Neural cell (in vitro differentiated cells): ENCODE measurements around the gene ATP8B1. TPM values are rescaled to one million over a fixed set of nuclear protein-coding genes. Genes with fewer than 3 reads are reported as not detected.

Experiments
- H2AFZ ChIP-seq: fragments of 200-600, 300-800 bp; sonication (generic), shearing (Covaris generic); 2 replicates; pipeline ENCODE4 v1.6.0; 2014; ENCODE audit warnings: low read depth, mild to moderate bottlenecking, antibody characterized with exemption, low read length, moderate library complexity
- H3F3A ChIP-seq: fragments of 200-600 bp; shearing (Covaris generic); 2 replicates; pipeline ENCODE4 v1.6.1; 2016; ENCODE audit warnings: mild to moderate bottlenecking, moderate library complexity, mixed read lengths, antibody characterized with exemption, low read length; ENCODE audit not compliant: insufficient read depth, poor library complexity, severe bottlenecking
- H3K27ac ChIP-seq: fragments of 200-600, 300-800 bp; sonication (generic), shearing (Covaris generic); 2 replicates; pipeline ENCODE4 v1.5.1; 2014; ENCODE audit warnings: mild to moderate bottlenecking, low read length, moderate library complexity
- H3K27me3 ChIP-seq: fragments of 300-800, 200-600 bp; sonication (generic), shearing (Covaris generic); 2 replicates; pipeline ENCODE4 v1.6.0; 2014; ENCODE audit warnings: mild to moderate bottlenecking, low read depth, low read length, moderate library complexity; ENCODE audit not compliant: insufficient read depth
- H3K36me3 ChIP-seq: fragments of 300-800, 200-600 bp; sonication (generic), shearing (Covaris generic); 2 replicates; pipeline ENCODE4 v1.5.1; 2014; ENCODE audit warnings: mild to moderate bottlenecking, antibody characterized with exemption, low read length, moderate library complexity; ENCODE audit not compliant: insufficient read depth
- H3K4me2 ChIP-seq: fragments of 300-800, 200-600 bp; sonication (generic), shearing (Covaris generic); 2 replicates; pipeline ENCODE4 v1.6.0; 2014; ENCODE audit warnings: mild to moderate bottlenecking, low read length
- H3K4me3 ChIP-seq: fragments of 300-800, 200-600 bp; sonication (generic), shearing (Covaris generic); 2 replicates; pipeline ENCODE4 v1.5.1; 2014; ENCODE audit warnings: mild to moderate bottlenecking, low read length, moderate library complexity
- H3K79me2 ChIP-seq: fragments of 200-600 bp; shearing (Covaris generic); replicated peaks from 2 replicates; pipeline ENCODE4 v1.6.0; 2014; ENCODE audit warnings: mild to moderate bottlenecking, low read length, moderate library complexity; ENCODE audit not compliant: insufficient read depth
- H3K9ac ChIP-seq: fragments of 300-800, 200-600 bp; sonication (generic), shearing (Covaris generic); 2 replicates; pipeline ENCODE4 v1.6.1; 2016; ENCODE audit warnings: mild to moderate bottlenecking, low read length, mixed read lengths
- H3K9me2 ChIP-seq: fragments of 200-600 bp; shearing (Covaris generic); 2 replicates; pipeline ENCODE4 v1.6.1; 2016; ENCODE audit warnings: mild to moderate bottlenecking, low read length, mixed read lengths; ENCODE audit not compliant: insufficient read depth
- H3K9me3 ChIP-seq: fragments of 200-600, 300-800 bp; sonication (generic), shearing (Covaris generic); 2 replicates; pipeline ENCODE4 v1.6.1; 2016; ENCODE audit warnings: mild to moderate bottlenecking, mixed run types, low read length, moderate library complexity, mixed read lengths
- H4K20me1 ChIP-seq: fragments of 200-600 bp; shearing (Covaris generic); 2 replicates; pipeline ENCODE4 v1.6.1; 2016; ENCODE audit warnings: mild to moderate bottlenecking, mixed run types; ENCODE audit not compliant: insufficient read depth
- CTCF ChIP-seq: fragments of 450-650 bp; IDR thresholded peaks from 2 replicates; pipeline ENCODE4 v1.5.1; 2014; ENCODE audit warnings: antibody characterized with exemption, mild to moderate bottlenecking, moderate library complexity; ENCODE audit not compliant: poor library complexity, severe bottlenecking
- EP300 ChIP-seq: fragments of 450-650 bp; conservative IDR thresholded peaks from 2 replicates; pipeline ENCODE4 v1.6.1; 2014; ENCODE audit warnings: antibody characterized with exemption, mild to moderate bottlenecking, moderate library complexity; ENCODE audit not compliant: poor library complexity, severe bottlenecking
- EZH2 ChIP-seq: fragments of 200-600, 300-800 bp; shearing (Covaris generic), sonication (generic); IDR thresholded peaks from 2 replicates; pipeline ENCODE4 v1.6.1; 2014; ENCODE audit warnings: antibody characterized with exemption, low read length, borderline replicate concordance, mild to moderate bottlenecking; ENCODE audit not compliant: insufficient read depth, poor library complexity, severe bottlenecking
- MXI1 ChIP-seq: fragments of 450-650 bp; conservative IDR thresholded peaks from 2 replicates; pipeline ENCODE4 v1.6.1; 2014; ENCODE audit warnings: antibody characterized with exemption, mild to moderate bottlenecking; ENCODE audit not compliant: poor library complexity, severe bottlenecking
- POLR2AphosphoS5 ChIP-seq: IDR thresholded peaks from 2 replicates; pipeline ENCODE4 v1.6.1; 2012
- RAD21 ChIP-seq: fragments of 450-650 bp; conservative IDR thresholded peaks from 2 replicates; pipeline ENCODE4 v1.6.1; 2014; ENCODE audit warnings: antibody characterized with exemption, mild to moderate bottlenecking, moderate library complexity
- REST ChIP-seq: IDR thresholded peaks from 2 replicates; pipeline ENCODE4 v1.6.1; 2012; ENCODE audit warnings: borderline replicate concordance
- SMC3 ChIP-seq: fragments of 450-650 bp; conservative IDR thresholded peaks from 2 replicates; pipeline ENCODE4 v1.6.1; 2014; ENCODE audit warnings: antibody characterized with exemption, mild to moderate bottlenecking, moderate library complexity; ENCODE audit not compliant: poor library complexity
- TAF1 ChIP-seq: IDR thresholded peaks from 2 replicates; pipeline ENCODE4 v1.6.1; 2012; ENCODE audit warnings: low read depth
- polyA plus RNA-seq: library from polyadenylated mRNA; depleted of rRNA; stranded (reverse); fragments of >200 nt; gene quantifications from 2 replicates; pipeline ENCODE4 v1.2.3, GENCODE V29; 2014

ATP8B1 gene
- polyA plus RNA-seq, 1 donor from 2014 or later: not detected

- Histone ChIP-seq H3F3A (no peaks in the 10 kb centered on the region), H3K27me3 (no peaks in the 10 kb centered on the region), H3K9ac (no peak overlapping the region), H3K4me3 (no peak overlapping the region), H3K79me2 (no peaks in the 10 kb centered on the region), H2AFZ (no peak overlapping the region), H3K4me2 (no peak overlapping the region), H3K9me3 (no peaks in the 10 kb centered on the region), H4K20me1 (no peaks in the 10 kb centered on the region), H3K27ac (no peak overlapping the region), H3K36me3 (no peaks in the 10 kb centered on the region), H3K9me2 (no peaks in the 10 kb centered on the region)
- TF ChIP-seq POLR2AphosphoS5: no peak
- TF ChIP-seq EP300: no peak
- no peak for TF ChIP-seq REST
- TF ChIP-seq CTCF: no peak
- TF ChIP-seq EZH2: no peak
- no peak for TF ChIP-seq SMC3
- no peak for TF ChIP-seq RAD21
- TF ChIP-seq MXI1: no peak
- TF ChIP-seq TAF1: no peak
Measured at GRCh38 chr18:57776767-57777166, 26.3 kb downstream of the ATP8B1 start.

- Histone ChIP-seq H3K9me3 (no peaks in the 10 kb centered on the region), H2AFZ (no peak overlapping the region), H4K20me1 (no peaks in the 10 kb centered on the region), H3K9ac (no peak overlapping the region), H3K27me3 (no peaks in the 10 kb centered on the region), H3K27ac (no peak overlapping the region), H3K4me3 (no peak overlapping the region), H3K79me2 (no peaks in the 10 kb centered on the region), H3K9me2 (no peaks in the 10 kb centered on the region), H3K36me3 (no peaks in the 10 kb centered on the region), H3K4me2 (no peak overlapping the region), H3F3A (no peaks in the 10 kb centered on the region)
- TF ChIP-seq SMC3: no peak
- TF ChIP-seq MXI1: no peak
Measured at GRCh38 chr18:57776354-57776753, 26.8 kb downstream of the ATP8B1 start.

GRCh38 chr18:57775937-57776336 lies 27.2 kb downstream of the ATP8B1 start:
- H3K79me2 ChIP-seq: no peaks in the 10 kb centered on the region
- no peak for TF ChIP-seq EZH2
- no peak for TF ChIP-seq RAD21
- no peak for TF ChIP-seq MXI1
- no peak for TF ChIP-seq EP300
- no peak for TF ChIP-seq CTCF
- no peak for TF ChIP-seq SMC3
- no peak for TF ChIP-seq POLR2AphosphoS5
- TF ChIP-seq REST: no peak
- H3F3A ChIP-seq: no peaks in the 10 kb centered on the region
- H3K9me2 ChIP-seq: no peaks in the 10 kb centered on the region
- no peaks in the 10 kb centered on the region for H3K27me3 ChIP-seq
- no peak overlapping the region for H3K27ac ChIP-seq
- H4K20me1 ChIP-seq: no peaks in the 10 kb centered on the region
- H2AFZ ChIP-seq: no peak overlapping the region
- no peak overlapping the region for H3K4me2 ChIP-seq
- no peaks in the 10 kb centered on the region for H3K36me3 ChIP-seq
- H3K4me3 ChIP-seq: no peak overlapping the region
- H3K9ac ChIP-seq: no peak overlapping the region
- H3K9me3 ChIP-seq: no peaks in the 10 kb centered on the region
